NCI-H510A (cell line): Measurements from ENCODE around the gene CALD1.

ENCODE experiments used
- DNase-seq: peaks from one replicate; lab custom pipeline; 2025; lab: John Stamatoyannopoulos, UW

CALD1 gene

DNA sequence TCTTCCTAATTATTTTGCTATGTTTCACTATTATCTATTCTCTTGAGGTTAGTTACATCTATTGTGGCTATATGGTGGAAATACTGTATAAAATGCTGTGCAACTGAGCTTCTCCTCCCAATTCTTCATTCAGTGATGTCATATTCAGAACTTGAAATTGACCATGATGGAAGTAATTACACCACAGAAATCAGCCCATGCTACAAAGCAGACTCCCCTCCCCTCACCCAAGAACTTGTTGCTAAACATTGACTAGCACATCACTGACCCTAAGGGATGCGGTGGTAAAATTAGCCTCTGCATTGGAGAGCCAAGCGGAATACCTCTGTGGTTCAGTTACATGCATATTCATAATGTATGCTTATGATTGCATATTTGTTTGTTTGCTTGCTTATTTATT lies 8.8 kb downstream of the CALD1 start:
- DNase-seq: no peak

DNA sequence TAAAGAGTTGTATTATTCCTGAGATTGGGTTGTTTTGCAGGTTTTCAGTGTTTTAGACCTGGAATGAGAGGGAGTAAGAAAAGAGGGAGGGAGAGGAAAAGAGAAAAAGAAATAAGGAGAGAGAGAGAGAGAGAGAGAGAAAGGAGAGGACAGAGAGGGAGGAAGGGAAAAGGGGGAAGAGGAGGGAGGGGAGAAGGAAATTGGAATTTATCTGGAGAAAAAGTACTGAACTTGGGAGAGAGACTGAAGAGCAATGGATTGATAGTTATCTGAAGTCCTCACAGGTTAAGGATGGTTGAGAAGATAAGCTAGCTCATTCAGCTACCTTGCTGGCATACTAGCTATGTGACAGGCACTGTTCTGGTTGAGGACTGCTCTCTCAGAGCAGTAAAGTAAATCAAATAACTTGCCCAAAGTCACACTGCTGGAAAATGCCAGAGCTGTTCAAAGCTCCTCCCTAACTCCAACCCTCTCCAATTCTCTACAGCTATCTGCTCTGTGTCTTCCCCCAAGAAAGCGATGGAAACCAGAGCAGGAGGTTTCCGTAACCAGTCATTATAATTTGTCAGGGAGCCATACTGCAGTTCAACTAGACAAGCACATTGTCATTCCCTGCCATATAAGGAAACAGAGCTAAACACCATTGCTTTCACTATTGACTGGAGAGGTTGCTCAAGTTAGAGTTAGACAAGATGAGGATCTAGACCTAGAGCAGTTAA lies 10.7 kb downstream of the CALD1 start:
- no peak for DNase-seq

DNA sequence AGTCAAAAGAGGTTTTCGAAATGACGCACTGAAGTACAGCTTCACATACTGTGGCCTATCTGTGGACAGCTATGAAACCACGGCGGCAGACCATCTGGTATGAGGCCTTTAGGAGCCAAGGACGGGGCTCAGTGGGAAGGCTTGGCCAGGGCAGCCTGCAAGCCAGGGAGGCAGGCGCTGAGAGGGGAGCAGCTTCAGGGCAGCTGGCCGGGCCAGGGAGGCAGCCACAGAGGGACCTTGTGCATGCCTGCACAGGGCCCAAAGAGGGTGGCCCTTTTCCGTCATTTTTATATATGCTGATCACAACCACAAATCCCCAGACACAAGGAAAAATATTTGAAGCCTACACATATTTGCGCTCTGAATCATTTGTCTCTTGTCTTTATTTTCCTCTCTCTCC lies 13.5 kb downstream of the CALD1 start:
- no peak for DNase-seq

DNA sequence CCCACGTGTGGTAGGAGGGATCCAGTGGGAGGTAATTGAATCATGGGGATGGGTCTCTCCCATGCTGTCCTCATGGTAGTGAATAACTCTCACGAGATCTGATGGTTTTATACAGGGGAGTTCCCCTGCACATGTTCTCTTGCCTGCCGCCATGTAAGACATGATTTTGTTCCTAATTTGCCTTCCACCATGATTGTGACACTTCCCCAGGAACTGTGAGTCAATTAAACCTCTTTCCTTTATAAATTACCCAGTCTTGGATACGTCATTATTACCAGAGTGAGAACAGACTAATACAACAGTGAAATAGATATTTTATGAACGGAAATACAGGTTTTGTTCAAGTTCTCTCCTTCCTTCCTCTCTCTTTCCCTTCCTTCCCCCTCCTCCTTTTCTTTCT lies 15.8 kb downstream of the CALD1 start:
- DNase-seq: no peak

DNA sequence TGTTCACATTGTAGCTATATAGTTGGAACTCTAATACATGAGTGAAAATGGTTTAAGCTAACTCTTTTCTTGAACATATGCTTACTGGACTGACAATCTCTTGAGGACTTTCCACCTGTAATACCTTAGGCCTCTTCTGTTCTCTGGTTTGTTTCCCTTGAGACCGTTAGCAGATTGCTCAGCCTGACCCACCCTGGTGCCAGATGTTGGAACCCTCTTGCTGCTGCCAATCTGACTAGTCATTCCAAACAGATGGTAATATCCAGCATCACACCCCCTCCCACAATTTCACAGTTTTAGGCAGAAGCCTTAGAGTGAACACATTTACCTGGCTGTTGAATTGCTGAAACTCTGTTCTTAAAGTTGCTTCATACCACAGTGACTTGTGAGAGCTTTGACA lies 18.7 kb downstream of the CALD1 start:
- no peak for DNase-seq

DNA sequence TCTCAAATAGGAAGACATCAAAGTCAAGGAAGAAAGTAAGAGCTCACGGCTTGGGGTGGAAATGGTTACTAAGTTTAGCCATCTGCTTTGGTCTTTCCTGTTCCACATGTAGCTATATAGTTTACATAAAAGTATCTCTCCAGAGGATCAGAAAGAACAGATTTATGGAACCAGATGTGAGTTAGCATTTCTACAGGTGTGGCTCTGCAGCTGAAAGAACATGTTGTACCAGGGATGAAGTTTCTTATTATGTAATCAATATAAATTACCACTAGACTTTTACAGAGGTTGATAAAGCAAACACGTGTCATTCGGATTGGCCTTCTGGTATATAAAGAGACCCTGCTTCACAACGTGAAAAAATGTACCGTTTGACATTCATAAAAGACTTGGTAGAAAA lies 19.9 kb downstream of the CALD1 start:
- DNase-seq: no peak

DNA sequence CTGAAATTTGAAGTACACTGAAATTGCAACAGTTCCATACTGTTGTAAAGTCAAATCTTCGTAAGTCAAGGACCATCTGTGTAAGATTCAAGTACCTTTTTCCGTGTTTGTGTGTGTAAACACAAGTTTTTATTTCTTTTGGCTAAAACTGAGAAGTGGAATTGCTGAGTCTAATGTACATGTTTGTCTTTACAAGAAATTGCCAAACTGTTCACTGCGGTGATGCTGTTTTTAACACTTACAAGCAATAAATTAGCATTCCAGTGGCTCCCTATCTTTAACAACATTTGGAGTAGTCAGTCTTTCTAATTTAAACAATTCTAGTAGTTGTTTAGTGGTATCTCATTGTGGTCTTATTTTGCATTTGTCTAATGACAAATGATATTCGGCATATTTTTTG lies 23.3 kb downstream of the CALD1 start:
- no peak for DNase-seq

DNA sequence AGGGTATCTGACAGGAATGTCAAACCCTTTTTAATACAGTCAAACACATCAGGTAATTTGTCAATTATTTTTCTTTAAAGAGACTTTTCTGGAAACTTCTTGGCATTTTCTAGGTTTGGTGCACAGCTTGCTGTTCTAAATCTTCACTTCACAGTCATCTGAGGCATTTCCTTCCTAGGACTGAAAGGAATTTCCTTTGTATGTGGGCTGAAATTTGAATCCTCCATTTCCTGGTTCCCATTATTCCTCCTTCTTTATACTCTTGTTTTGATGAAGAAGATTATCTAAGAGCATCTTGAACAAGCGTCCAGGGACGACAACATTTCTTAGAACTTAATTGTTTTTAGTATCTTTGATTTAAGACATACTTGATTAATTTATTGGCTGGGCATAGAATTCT lies 24.9 kb downstream of the CALD1 start:
- DNase-seq: no peak

DNA sequence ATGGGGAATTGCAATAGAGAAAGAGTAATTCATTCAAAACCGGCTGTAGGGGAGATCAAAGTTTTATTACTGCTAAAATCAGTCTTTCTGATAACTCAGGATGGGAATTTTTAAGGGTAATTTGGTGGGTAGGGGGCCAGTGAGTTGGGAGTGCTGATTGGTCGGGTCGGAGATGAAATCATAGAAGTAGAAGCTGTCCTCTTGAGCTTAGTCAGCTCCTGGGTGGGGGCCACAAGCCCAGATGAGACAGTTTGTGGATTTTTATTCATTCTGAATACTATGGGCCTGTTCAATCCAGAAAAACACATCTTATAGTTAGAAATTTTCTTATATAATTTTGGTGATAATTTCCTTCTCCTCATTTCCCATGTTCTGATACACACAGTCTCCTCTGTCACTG lies 25.4 kb downstream of the CALD1 start:
- DNase-seq: no peak

DNA sequence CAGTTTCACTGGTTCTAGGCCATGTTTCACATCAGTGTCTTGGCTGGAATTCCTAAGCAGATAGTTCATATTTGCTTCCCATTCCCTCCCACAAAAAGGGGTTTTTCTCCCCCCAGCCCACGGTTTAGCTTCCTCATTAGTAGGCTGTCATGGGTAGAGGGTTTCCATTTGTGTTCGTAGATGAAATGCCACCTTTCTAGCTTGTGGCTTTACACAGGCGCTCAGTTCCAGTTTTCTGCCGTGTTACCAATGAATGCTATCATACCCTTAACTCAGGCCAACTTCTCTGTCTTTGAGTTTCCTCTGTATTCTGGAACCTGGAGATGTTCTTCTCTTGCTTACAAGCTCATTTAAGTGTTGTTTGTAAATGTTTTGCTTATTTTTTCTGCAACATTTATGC lies 26.8 kb downstream of the CALD1 start:
- DNase-seq: no peak

DNA sequence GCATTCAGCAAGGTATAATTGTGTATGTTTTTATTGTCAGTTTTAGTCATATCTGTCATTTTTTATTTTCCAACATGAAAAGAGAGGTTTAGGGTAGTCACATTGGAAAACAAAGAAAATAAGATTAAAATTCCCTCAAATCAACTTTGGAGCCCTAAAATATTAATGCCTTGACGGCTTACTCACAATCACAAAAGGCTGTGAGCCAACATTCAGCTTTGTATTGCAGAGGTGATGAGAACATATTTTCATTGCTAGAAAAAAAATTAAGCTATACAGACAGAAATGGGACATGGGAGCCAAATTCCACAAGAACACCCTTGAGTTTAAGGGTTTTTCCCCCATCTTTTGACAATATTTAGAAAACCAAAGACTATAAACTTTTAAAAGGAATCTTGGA lies 30.2 kb downstream of the CALD1 start:
- no peak for DNase-seq

DNA sequence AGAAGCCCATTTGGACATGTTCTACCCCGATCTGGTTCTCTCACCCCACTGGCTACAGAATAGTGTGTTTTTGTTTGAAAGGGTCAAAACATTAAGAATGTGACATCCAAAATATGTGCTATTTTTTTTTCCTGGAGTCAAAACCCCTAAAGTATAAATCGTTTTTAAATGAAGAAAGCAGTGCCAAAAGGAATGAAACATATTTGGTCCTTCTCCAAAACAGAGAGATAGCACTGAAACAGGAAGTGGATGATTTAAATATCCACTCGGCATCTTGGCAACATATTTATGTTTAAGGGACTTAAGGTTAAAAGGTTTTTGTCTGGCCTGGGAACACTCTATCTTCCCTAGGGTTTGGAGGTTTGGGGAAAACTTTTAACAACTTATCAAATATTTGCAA lies 32.3 kb downstream of the CALD1 start:
- no peak for DNase-seq

DNA sequence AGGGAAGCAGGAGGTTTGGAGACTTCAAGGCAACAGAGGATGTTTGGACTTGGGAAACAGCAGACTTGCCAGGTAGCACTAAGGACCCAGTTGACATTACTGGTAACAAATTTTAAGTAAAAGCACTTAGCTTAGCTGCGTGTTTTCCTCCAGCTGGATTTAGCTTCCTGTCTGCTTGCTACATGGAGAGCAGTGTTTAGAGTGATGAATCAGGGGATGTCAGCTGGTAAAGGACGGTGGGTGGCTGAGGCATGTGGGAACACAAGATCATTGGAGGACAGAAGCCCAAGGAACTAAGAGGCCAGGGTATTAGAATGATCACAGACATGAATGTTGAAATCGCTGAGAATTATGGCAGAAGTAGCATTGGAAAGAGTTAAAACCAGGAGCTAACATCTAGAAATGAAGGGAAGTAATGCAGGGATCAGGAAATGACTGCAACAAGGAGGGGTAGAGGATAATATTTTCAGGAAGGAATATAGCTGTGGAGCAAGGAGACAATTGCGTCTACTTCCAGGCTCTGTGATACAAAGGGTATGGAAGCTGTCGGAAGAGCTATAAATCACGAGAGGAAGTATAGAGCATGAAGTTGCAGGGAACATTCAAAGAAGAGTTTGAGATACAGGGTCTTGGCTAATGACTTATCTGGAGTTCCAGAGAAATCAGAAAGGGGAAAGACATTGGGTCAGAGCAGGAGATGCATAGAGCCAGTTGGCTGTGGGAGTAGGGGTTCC lies 34.4 kb downstream of the CALD1 start:
- no peak for DNase-seq

DNA sequence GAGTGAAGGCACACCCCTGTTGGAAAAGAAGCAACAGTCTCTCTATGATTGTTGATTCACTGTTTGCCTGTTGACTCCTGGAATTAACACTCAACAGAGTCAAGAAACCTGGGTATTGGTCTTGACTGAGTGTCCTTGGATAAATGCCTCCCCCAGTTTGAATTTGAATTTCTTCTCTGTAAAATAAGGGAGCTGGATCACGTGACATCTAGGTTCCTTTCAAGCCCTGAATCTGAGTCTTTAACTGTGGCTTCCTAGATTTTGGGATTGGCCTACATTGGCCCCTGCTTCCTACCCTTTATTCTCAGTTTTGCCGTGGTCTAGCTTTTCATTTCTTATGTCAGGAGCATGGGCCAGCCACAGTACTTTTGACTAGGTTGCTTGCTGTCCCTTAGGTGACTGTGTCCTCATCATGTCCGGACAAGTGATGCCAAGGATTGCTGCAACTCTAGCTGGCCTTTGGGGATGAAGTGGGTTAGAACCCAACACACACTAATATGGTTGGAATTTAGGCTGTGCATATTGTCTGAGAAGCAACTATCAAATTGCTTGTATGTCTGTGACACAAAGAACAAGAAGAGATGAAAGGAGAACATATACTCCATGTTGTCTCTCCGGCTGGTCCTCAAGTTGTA lies 35.4 kb downstream of the CALD1 start:
- DNase-seq: no peak

DNA sequence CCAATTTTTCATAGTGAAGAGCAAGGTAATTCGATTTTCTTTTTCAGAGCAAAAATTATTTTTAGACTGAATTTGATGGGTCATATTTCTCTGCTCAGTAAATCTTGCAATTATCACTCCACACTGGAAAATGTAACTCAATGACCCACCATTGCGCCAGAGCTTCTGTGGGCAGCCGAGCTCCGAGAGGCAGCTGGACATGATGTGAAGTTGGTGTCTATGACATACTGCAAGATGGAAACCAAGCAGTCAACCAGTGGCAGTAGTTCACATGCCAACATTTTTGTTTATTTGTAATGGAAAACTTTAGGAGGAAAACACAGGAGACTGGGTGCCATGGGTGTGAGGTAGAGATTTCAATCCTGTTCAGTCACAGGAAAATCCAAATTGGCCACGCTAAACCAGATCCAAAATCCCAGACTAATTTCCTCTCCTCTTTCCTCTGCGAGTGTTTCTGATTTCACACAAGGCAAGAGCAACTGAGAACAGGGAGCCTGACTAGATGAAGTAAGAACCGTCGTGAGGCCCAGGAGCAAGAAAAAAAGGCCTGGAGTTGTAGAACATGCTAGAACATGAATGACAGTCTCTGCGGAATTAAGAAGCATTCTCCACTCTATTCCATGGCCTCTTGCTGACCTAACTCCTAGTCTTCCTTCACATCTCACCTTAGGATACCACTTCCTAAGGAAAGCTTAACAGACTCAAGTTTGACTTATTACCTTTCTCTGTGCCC lies 39.3 kb downstream of the CALD1 start:
- DNase-seq: no peak

DNA sequence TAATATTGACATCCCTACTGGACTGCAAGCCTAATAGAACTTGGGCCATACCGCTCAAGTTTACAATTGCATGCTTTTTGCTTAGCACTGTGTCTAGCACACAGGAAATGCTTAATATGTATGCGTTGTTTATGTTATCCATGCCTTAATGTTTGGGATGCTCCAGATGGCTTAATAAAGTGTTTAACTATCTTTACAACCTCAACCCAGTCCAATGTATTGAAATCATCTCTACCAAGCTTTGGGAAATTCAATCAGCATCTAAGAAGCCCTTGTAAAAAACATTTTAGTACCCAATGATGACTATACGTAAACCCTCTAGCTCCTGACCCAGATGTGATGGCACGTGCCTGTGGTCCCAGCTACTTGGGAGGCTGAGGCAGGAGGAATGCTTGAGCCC lies 40.0 kb downstream of the CALD1 start:
- DNase-seq: no peak

DNA sequence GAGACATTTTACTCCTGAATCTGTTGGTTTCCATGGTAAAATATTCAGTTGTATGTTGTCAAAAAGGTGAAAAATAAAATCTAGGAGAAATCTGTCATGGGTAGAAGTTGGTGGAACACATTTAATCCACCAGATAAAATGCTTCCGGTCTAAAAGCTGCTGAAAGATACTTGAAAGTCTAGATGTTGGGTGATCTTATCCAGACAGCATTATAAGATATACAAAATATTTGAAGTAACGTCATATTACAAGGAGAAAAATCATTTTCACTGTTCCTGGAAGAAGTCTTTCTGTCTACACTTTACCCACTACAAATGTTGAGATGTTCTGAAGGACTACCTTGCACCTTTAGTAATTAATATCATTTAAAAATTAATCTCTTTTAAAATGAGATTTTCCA lies 40.9 kb downstream of the CALD1 start:
- DNase-seq: no peak

DNA sequence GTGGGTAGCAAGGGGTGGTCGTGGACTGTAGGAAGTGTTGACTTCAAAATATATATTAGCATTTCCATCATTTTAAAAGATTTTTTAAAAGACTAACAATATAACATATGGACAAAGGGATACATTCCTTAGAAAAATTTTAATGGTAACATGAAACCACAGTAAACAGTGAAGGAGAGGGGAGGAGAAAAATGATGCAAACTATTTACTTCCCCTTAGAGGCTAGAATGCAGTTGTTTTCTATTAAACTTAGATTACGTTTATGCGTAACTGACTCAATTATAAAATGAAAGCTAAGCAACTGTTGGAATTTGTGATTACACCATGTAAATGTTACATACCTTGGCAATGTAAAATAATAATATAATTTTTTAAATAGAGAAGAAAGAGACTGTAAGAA lies 41.3 kb downstream of the CALD1 start:
- no peak for DNase-seq

DNA sequence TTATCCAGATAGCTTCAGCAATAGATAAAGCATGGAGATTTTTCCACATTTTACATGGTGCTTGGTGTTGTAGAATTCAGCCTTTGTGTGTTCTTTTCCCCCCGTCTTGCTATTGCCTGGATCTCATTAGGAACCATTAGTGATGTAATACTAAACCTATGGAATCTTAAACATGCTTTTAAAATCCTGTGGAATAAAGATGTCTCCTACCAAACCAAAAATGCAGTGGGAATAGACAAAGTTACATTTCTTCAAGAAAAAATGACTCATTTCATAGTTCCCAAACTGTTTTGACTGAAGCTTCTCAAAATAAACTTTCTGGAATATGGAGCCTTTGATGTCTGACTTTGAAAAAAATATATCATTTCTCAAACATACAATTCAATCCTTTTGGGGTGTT lies 44.0 kb downstream of the CALD1 start:
- no peak for DNase-seq

DNA sequence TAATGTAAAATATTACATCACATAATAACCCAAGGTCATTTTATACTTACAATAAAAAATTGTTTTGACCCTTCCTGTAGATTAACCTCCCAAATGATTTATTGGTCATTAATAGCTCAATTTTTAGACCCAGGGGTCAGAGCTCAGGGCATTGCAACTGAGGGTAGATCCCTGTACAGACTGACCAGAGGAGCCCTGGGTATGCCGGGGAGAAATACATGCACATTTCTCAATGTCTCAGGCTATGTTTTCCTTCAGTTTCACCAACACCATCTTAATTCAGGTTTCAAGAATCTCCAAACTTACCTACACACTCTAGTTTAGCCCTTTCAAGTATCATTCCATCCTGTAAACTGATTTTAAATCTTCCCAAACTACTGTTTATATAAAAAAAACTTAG lies 46.2 kb downstream of the CALD1 start:
- DNase-seq: no peak

DNA sequence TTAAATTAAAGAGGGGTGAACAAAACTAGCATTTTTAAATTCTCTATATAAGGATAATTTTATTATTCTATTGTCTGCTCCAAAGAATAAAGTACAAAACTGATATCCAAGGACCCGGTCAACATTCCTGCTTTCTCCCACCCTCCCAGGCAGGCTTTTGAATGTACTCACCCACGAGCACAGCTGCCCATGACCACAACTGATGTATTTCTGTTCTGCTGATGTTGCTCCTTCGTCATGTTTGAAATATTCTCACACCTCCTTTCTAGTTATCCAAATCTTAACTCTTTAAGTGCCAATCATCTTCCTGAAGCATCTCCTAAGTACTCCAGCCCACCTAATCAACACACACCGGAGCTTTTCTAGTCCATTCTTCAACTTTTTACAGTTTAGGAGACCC lies 46.7 kb downstream of the CALD1 start:
- DNase-seq: no peak

DNA sequence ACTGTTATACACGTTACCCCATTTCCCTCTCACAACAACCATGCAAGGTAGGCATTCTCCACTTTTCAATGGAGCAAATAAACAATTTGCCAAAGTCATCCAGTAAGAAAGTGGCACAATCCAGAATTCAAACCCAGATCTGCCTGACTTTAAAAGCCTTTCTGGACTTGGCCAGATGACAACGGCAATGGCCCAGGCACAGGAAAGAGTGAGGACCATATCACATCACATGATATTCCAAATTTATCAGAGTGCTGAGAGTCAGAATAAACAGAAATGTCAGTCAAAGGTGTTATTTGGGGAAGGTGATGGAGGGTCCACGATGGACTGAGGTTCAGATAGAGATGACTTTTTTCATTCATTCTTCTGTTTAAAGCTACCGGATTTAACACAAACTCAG lies 48.0 kb downstream of the CALD1 start:
- no peak for DNase-seq

DNA sequence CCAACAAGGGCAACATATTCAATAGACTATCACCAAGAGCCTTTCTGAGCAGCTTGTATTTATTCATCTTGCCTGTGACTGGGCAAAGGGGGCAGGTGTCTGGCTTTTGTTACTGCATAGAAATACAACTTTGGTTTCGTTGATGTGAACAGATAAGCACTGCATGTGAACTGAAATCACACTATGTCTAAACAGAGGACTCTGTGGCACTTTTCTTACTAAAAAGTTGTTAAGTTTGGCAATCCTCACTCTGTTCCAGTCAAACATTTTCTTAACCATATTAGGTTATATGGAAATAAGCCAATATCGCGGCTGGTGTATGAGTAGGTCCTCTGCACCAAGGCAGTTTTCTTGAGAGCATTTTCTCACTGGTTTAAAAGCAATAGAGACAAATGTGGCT lies 48.5 kb downstream of the CALD1 start:
- DNase-seq: no peak
